HEK293 (cell line): ENCODE data around the gene FNDC8.
"Not testable (repeated sequence)": the region's sequence is repeated elsewhere in the genome, so short reads cannot be mapped to it uniquely, and the experiment has no call there.

Experiments
- CTCF ChIA-PET: fragments of 350-600 bp; formaldehyde crosslinking; extraction: SDS; loops from one replicate; lab custom pipeline; 2021; ENCODE audit warnings: antibody characterized with exemption; lab: Yijun Ruan, JAX
- POLR2A ChIA-PET: fragments of 300-600 bp; formaldehyde crosslinking; extraction: SDS; loops from one replicate; lab custom pipeline; 2020; ENCODE audit warnings: antibody characterized with exemption, inconsistent platforms; lab: Yijun Ruan, JAX
- H3K27ac ChIP-seq: fragments of 200-500 bp; sonication (Bioruptor generic); 2 replicates; pipeline ENCODE4 v1.5.1; 2014; ENCODE audit warnings: low read depth, low read length, control low read depth, inconsistent platforms; ENCODE audit errors: extremely low read depth
- H3K36me3 ChIP-seq, 2 experiments: fragments of 200-500 bp in 1 of 2; sonication (Bioruptor generic) in 1 of 2; 1 replicate in 1 of 2; 2 replicates in 1 of 2; pipeline ENCODE4 v1.5.1; 2014 to 2017; ENCODE audit warnings: inconsistent platforms in 2 of 2, low read length in 2 of 2; ENCODE audit not compliant: control insufficient read depth in 2 of 2, insufficient read depth in 1 of 2
- H3K4me1 ChIP-seq: fragments of 200-500 bp; sonication (Bioruptor generic); 2 replicates; pipeline ENCODE4 v1.5.1; 2014; ENCODE audit warnings: mild to moderate bottlenecking, low read length, inconsistent platforms; ENCODE audit not compliant: control insufficient read depth, insufficient read depth
- H3K4me3 ChIP-seq: 2 replicates; pipeline ENCODE4 v1.5.1; 2011; ENCODE audit warnings: low read depth, mild to moderate bottlenecking, control low read depth, low read length, moderate library complexity
- H3K9me3 ChIP-seq: fragments of 200-500 bp; sonication (Bioruptor generic); 2 replicates; pipeline ENCODE4 v1.5.1; 2014; ENCODE audit warnings: low read depth, low read length, inconsistent platforms; ENCODE audit not compliant: control insufficient read depth, insufficient read depth
- GLI2 ChIP-seq: fragments of 450-650 bp; formaldehyde crosslinking; IDR thresholded peaks from 2 replicates; pipeline ENCODE4; 2017; ENCODE audit warnings: missing biosample characterization, missing genetic modification characterization, low read depth, borderline replicate concordance
- GLI4 ChIP-seq: fragments of 450-650 bp; formaldehyde crosslinking; IDR thresholded peaks from 2 replicates; pipeline ENCODE4 v1.5.1; 2016; ENCODE audit warnings: missing biosample characterization, missing genetic modification characterization
- TCF7L2 ChIP-seq: IDR thresholded peaks from 2 replicates; pipeline ENCODE4 v1.6.1; 2011; ENCODE audit warnings: low read depth, mild to moderate bottlenecking, inconsistent platforms, low read length, moderate library complexity, borderline replicate concordance
- TRIM28 ChIP-seq: IDR thresholded peaks from 2 replicates; pipeline ENCODE4 v1.6.1; 2011; ENCODE audit warnings: low read length, control low read depth, borderline replicate concordance
- WT1 ChIP-seq: fragments of 450-650 bp; formaldehyde crosslinking; IDR thresholded peaks from 2 replicates; pipeline ENCODE4 v1.5.1; 2016; ENCODE audit warnings: missing biosample characterization, missing genetic modification characterization
- ZBTB1 ChIP-seq: fragments of 450-650 bp; formaldehyde crosslinking; IDR thresholded peaks from 2 replicates; pipeline ENCODE4 v1.5.1; 2016; ENCODE audit warnings: missing biosample characterization, missing genetic modification characterization
- ZNF146 ChIP-seq: fragments of 450-650 bp; formaldehyde crosslinking; IDR thresholded peaks from 2 replicates; pipeline ENCODE4 v1.5.1; 2016; ENCODE audit warnings: missing biosample characterization, missing genetic modification characterization
- ZNF148 ChIP-seq: fragments of 450-650 bp; formaldehyde crosslinking; IDR thresholded peaks from 2 replicates; pipeline ENCODE4 v1.5.0; 2017; ENCODE audit warnings: missing biosample characterization, missing genetic modification characterization, borderline replicate concordance
- ZNF37A ChIP-seq: fragments of 450-650 bp; IDR thresholded peaks from 2 replicates; pipeline ENCODE4 v1.5.1; 2018; ENCODE audit warnings: missing biosample characterization, missing genetic modification characterization
- ZNF449 ChIP-seq: fragments of 450-650 bp; formaldehyde crosslinking; IDR thresholded peaks from 2 replicates; pipeline ENCODE4 v1.5.1; 2017; ENCODE audit warnings: missing biosample characterization, mild to moderate bottlenecking, missing genetic modification characterization, moderate library complexity
- ZNF521 ChIP-seq: fragments of 450-650 bp; formaldehyde crosslinking; IDR thresholded peaks from 2 replicates; pipeline ENCODE4 v1.5.1; 2017; ENCODE audit warnings: missing biosample characterization, mild to moderate bottlenecking, missing genetic modification characterization
- ZNF555 ChIP-seq: fragments of 450-650 bp; formaldehyde crosslinking; conservative IDR thresholded peaks from 2 replicates; pipeline ENCODE4 v1.5.1; 2017; ENCODE audit warnings: missing biosample characterization, mild to moderate bottlenecking, missing genetic modification characterization, inconsistent platforms
- ZNF558 ChIP-seq: fragments of 450-650 bp; formaldehyde crosslinking; IDR thresholded peaks from 2 replicates; pipeline ENCODE4 v1.5.1; 2016; ENCODE audit warnings: missing biosample characterization, missing genetic modification characterization
- ZNF596 ChIP-seq: fragments of 450-650 bp; IDR thresholded peaks from 2 replicates; pipeline ENCODE4 v1.5.0; 2018; ENCODE audit warnings: missing biosample characterization, mild to moderate bottlenecking, missing genetic modification characterization, moderate library complexity
- ZNF776 ChIP-seq: fragments of 450-650 bp; formaldehyde crosslinking; IDR thresholded peaks from 2 replicates; pipeline ENCODE4 v1.5.0; 2017; ENCODE audit warnings: missing biosample characterization, missing genetic modification characterization, borderline replicate concordance
- ZNF830 ChIP-seq: fragments of 450-650 bp; IDR thresholded peaks from 2 replicates; pipeline ENCODE4 v1.5.0; 2018; ENCODE audit warnings: missing biosample characterization, missing genetic modification characterization, low read depth, mild to moderate bottlenecking, moderate library complexity
- TF ChIP-seq, protein P1 (sequence below): fragments of 450-650 bp; formaldehyde crosslinking; IDR thresholded peaks from 2 replicates; pipeline ENCODE4 v1.5.1; 2017; ENCODE audit warnings: missing biosample characterization, missing genetic modification characterization

Gene FNDC8

DNA sequence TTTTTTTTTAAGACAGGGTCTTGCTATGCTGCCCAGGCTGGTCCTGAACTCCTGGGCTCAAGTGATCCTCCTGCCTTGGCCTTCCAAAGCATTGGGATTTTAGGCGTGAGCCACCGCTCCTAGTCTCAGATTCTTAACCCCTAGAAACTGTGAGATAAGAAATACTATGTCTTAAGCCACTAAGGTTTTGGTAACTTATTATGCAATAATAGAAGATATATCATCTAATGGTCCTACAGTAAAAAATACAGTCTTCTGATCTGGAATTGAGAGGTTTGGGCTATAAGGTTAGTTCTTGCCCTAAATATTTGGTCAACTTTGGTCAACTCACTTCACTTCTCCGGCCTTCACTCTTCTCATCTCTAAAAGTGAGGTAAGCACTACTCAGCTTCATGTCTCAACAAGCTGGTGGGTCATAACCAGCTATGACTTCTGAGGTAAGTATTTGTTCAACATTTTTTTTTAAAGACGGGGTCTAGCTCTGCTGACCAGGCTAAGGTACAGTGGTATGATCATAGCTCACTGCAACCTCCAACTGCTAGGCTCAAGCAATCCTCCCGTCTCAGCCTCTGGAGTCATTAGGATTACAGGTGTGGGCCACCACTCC, 16.5 kb upstream of the FNDC8 start:
- Histone ChIP-seq H3K9me3 (no peaks in the 10 kb centered on the region), H3K27ac (no peak overlapping the region), H3K4me1 (no peaks in the 10 kb centered on the region), H3K4me3 (no peak overlapping the region), H3K36me3 (peaks cover 29 to 67% of the 10 kb centered on the region in 2 experiments)
- TF ChIP-seq ZNF521 (no peak), GLI4 (tag by site-specific recombination) (no peak), ZNF596 (tag by site-specific recombination) (no peak), ZNF148 (tag by site-specific recombination) (no peak)
- POLR2A ChIA-PET = no interaction called here
- CTCF ChIA-PET = no interaction called here

DNA sequence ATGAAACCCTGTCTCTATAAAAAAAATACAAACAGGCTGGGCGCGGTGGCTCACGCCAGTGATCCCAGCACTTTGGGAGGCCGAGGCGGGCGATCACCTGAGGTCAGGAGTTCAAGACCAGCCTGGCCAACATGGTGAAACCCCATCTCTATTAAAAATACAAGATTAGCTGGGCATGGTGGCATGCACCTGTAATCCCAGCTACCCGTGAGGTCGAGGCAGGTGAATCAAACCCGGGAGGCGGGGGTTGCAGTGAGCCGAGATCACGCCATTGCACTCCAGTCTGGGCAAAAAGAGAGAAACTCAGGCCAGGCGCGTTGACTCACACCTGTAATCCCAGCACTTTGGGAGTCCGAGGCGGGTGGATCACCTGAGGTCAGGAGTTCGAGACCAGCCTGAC, 10.6 kb upstream of the FNDC8 start:
- POLR2A ChIA-PET, H3K4me3 ChIP-seq, H3K4me1 ChIP-seq, H3K9me3 ChIP-seq, H3K27ac ChIP-seq: not testable (repeated sequence)
- H3K36me3 ChIP-seq = peaks cover 9 to 25% of the 10 kb centered on the region in 2 experiments; a peak in 2 of 3 replicates
- CTCF ChIA-PET = interaction anchor here (0.7 to 1.5 kb wide), 3 partner anchors 9 to 100 kb away, joined by 3 to 6 read pairs (median 4); partner anchors contain the start of gene RAD51D

GRCh38 chr17:35116845-35117244, 4.6 kb upstream of the FNDC8 start:
- TF ChIP-seq ZNF37A (no peak), ZNF449 (tag by site-specific recombination) (no peak), GLI2 (no peak), ZNF558 (no peak), TCF7L2 (no peak), WT1 (no peak), ZNF555 (tag by site-specific recombination) (no peak), ZNF146 (tag by site-specific recombination) (no peak), ZBTB1 (no peak), TRIM28 (no peak), ZNF776 (tag by site-specific recombination) (no peak), ZNF830 (no peak)
- TF ChIP-seq, protein P1, sequence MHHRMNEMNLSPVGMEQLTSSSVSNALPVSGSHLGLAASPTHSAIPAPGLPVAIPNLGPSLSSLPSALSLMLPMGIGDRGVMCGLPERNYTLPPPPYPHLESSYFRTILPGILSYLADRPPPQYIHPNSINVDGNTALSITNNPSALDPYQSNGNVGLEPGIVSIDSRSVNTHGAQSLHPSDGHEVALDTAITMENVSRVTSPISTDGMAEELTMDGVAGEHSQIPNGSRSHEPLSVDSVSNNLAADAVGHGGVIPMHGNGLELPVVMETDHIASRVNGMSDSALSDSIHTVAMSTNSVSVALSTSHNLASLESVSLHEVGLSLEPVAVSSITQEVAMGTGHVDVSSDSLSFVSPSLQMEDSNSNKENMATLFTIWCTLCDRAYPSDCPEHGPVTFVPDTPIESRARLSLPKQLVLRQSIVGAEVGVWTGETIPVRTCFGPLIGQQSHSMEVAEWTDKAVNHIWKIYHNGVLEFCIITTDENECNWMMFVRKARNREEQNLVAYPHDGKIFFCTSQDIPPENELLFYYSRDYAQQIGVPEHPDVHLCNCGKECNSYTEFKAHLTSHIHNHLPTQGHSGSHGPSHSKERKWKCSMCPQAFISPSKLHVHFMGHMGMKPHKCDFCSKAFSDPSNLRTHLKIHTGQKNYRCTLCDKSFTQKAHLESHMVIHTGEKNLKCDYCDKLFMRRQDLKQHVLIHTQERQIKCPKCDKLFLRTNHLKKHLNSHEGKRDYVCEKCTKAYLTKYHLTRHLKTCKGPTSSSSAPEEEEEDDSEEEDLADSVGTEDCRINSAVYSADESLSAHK (tag by site-specific recombination) = no peak
- Histone ChIP-seq H3K36me3 (peaks cover 0 to 16% of the 10 kb centered on the region in 2 experiments; a peak in 2 of 3 replicates), H3K4me1 (peaks cover 5% of the 10 kb centered on the region), H3K9me3 (no peaks in the 10 kb centered on the region), H3K27ac (no peak overlapping the region), H3K4me3 (no peak overlapping the region)
- POLR2A ChIA-PET = no interaction called here
- CTCF ChIA-PET = interaction anchor here (0.6 kb wide), 1 partner anchor 303 kb away, joined by 3 read pairs; no protein-coding TSS in a partner anchor
